ENCODE data around the gene SERPINA12.

DNA sequence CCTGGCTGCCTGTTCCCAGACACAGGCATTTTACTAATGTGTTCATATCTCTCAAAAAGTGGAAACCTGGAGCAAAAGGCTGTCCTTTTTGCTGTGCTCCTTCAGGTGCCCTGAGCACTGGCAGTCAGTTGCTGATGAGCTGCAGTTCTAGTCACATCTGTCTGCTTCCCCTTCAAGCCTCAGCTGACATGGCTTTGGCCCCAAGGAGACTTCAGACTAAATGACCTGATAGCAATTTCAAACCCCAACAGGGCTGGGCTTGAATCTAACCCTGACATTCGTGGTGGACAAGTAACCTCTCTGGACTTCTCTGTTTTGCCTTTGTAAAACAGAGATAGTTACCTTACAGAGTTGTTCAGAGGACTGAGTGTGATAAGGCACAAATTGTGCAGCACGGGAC lies 39.0 kb downstream of the SERPINA12 start:
- TF ChIP-seq CTCF (IDR thresholded peaks at IDR 0.05; ENCODE audit: low read depth, low read length, poor library complexity, severe bottlenecking) (no peak), EZH2phosphoT487 (IDR thresholded peaks at IDR 0.05; ENCODE audit: borderline replicate concordance, low read length) (no peak)
